ENCODE results near the gene TIAM2.

TIAM2 gene

DNA sequence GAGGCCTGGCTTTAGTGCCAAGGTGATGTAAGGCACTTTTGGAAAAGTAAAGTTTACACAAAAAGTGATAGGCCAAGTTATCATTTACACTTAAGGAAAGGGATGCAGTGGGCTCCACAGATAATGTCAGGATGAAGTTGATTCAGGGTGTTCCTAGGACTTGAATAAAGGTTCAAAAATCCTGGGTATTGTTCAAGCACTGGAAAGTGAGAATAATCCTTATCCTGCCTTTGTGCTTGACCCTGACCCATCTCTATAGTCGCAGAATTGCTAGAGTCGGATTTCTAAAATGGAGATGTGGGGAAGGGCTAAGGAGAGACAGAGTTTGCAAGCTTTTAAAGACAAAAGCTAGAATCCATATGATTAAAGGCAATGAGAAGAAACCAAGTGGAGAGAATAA lies 115.6 kb downstream of the TIAM2 start:
- no peaks in the 10 kb centered on the region for H4K20me1 ChIP-seq (ENCODE audit: insufficient read depth, low read length)
- no peak overlapping the region for H2AFZ ChIP-seq (ENCODE audit: low read length)
- H3K9me2 ChIP-seq (ENCODE audit: low read depth, low read length), result no peaks in the 10 kb centered on the region
- H3K4me2 ChIP-seq (ENCODE audit: low read length), result no peak overlapping the region
- no peak for TF ChIP-seq EZH2 (IDR thresholded peaks at IDR 0.05; ENCODE audit: borderline replicate concordance, low read length)
- TF ChIP-seq, protein P1, sequence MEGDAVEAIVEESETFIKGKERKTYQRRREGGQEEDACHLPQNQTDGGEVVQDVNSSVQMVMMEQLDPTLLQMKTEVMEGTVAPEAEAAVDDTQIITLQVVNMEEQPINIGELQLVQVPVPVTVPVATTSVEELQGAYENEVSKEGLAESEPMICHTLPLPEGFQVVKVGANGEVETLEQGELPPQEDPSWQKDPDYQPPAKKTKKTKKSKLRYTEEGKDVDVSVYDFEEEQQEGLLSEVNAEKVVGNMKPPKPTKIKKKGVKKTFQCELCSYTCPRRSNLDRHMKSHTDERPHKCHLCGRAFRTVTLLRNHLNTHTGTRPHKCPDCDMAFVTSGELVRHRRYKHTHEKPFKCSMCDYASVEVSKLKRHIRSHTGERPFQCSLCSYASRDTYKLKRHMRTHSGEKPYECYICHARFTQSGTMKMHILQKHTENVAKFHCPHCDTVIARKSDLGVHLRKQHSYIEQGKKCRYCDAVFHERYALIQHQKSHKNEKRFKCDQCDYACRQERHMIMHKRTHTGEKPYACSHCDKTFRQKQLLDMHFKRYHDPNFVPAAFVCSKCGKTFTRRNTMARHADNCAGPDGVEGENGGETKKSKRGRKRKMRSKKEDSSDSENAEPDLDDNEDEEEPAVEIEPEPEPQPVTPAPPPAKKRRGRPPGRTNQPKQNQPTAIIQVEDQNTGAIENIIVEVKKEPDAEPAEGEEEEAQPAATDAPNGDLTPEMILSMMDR (IDR thresholded peaks at IDR 0.05; ENCODE audit: low read length), result no peak
- H3K27me3 ChIP-seq (ENCODE audit: insufficient read depth, low read length), result no peaks in the 10 kb centered on the region; the same call in 1 of the 2 replicates
- no peaks in the 10 kb centered on the region for H3F3A ChIP-seq (ENCODE audit: insufficient read depth, low read length)
- H3K9me3 ChIP-seq (ENCODE audit: low read length), result no peaks in the 10 kb centered on the region
- no peak overlapping the region for H3K4me3 ChIP-seq (ENCODE audit: low read depth, low read length, poor library complexity, severe bottlenecking)
- no peak overlapping the region for H3K27ac ChIP-seq (ENCODE audit: low read depth, low read length, poor library complexity, severe bottlenecking)
- H3K36me3 ChIP-seq (ENCODE audit: insufficient read depth, low read length), result no peaks in the 10 kb centered on the region
- H3K9ac ChIP-seq (ENCODE audit: low read length), result no peak overlapping the region
- no peaks in the 10 kb centered on the region for H3K79me2 ChIP-seq (ENCODE audit: insufficient read depth, low read length)
- H3K4me1 ChIP-seq (ENCODE audit: insufficient read depth, low read length, severe bottlenecking), result no peaks in the 10 kb centered on the region

DNA sequence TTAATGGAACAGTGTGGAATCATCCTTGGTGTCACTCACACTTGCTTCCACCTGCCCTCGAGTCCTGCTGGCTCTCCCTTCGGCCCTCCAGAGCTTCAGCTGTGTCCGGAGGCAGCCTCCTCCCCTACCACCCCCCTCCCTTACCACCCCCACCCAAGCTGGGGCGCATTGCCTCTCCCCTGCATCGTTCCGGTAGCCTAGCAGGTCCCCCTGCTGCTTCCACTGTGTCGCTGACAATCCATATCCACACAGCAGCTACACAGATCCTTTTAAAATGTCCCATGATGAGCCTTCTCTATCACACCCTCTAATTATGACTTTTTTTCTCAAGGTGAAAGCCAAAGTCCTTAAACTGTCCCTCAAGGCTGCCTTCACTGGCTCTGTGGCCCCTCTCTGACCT lies 117.6 kb downstream of the TIAM2 start:
- no peak overlapping the region for H3K4me3 ChIP-seq (ENCODE audit: low read depth, low read length, poor library complexity, severe bottlenecking)
- H2AFZ ChIP-seq (ENCODE audit: low read length), result no peak overlapping the region
- no peaks in the 10 kb centered on the region for H3K9me3 ChIP-seq (ENCODE audit: low read length)
- H3K9ac ChIP-seq (ENCODE audit: low read length), result no peak overlapping the region
- H3K4me2 ChIP-seq (ENCODE audit: low read length), result no peak overlapping the region
- no peak overlapping the region for H3K27ac ChIP-seq (ENCODE audit: low read depth, low read length, poor library complexity, severe bottlenecking)
- no peaks in the 10 kb centered on the region for H3K9me2 ChIP-seq (ENCODE audit: low read depth, low read length)
- TF ChIP-seq, protein P1 (IDR thresholded peaks at IDR 0.05; ENCODE audit: low read length), result no peak
- no peak for TF ChIP-seq EZH2 (IDR thresholded peaks at IDR 0.05; ENCODE audit: borderline replicate concordance, low read length)
- H3K36me3 ChIP-seq (ENCODE audit: insufficient read depth, low read length), result no peaks in the 10 kb centered on the region
- H4K20me1 ChIP-seq (ENCODE audit: insufficient read depth, low read length), result no peaks in the 10 kb centered on the region
- no peaks in the 10 kb centered on the region for H3F3A ChIP-seq (ENCODE audit: insufficient read depth, low read length)
- no peaks in the 10 kb centered on the region for H3K4me1 ChIP-seq (ENCODE audit: insufficient read depth, low read length, severe bottlenecking)
- no peaks in the 10 kb centered on the region for H3K79me2 ChIP-seq (ENCODE audit: insufficient read depth, low read length)
- no peaks in the 10 kb centered on the region; the same call in 1 of the 2 replicates for H3K27me3 ChIP-seq (ENCODE audit: insufficient read depth, low read length)

DNA sequence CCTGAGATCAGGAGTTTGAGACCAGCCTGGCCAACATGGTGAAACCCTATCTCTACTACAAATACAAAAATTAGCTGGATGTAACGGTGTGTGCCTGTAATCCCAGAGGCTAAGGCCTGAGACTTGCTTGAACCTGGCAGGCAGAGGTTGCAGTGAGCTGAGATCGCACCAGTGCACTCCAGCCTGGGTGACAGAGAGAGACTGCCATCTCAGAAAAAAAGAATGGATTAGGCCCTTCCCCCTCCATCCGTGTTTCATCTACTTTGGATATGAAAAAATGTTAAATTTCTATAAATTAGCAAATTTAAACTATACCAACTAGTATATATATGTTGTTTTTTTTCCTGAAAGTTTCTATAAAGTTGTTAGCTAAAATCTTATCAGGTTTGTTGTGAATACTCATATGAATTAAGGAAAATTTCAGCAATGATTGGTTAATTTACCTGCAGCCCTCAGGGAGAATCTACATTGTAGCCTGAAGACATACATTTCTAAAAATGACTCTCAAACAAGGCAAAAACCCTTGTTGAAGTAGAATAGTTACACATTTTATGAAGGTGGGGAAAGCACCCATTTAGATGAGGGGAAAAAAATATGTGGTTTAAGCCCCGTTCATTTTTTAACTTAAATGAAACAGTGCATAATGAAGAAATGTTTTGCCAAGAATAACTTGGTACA lies 120.9 kb downstream of the TIAM2 start:
- no peak overlapping the region for H3K4me3 ChIP-seq (ENCODE audit: low read depth, low read length, poor library complexity, severe bottlenecking)
- no peaks in the 10 kb centered on the region for H3K27me3 ChIP-seq (ENCODE audit: insufficient read depth, low read length)
- H3F3A ChIP-seq (ENCODE audit: insufficient read depth, low read length), result no peaks in the 10 kb centered on the region
- no peaks in the 10 kb centered on the region for H3K36me3 ChIP-seq (ENCODE audit: insufficient read depth, low read length)
- H3K9me3 ChIP-seq (ENCODE audit: low read length), result no peaks in the 10 kb centered on the region
- no peak overlapping the region for H3K4me2 ChIP-seq (ENCODE audit: low read length)
- no peak overlapping the region for H3K9ac ChIP-seq (ENCODE audit: low read length)
- H3K4me1 ChIP-seq (ENCODE audit: insufficient read depth, low read length, severe bottlenecking), result no peaks in the 10 kb centered on the region
- H3K27ac ChIP-seq (ENCODE audit: low read depth, low read length, poor library complexity, severe bottlenecking), result no peak overlapping the region
- H3K79me2 ChIP-seq (ENCODE audit: insufficient read depth, low read length), result no peaks in the 10 kb centered on the region
- H4K20me1 ChIP-seq (ENCODE audit: insufficient read depth, low read length), result no peaks in the 10 kb centered on the region
- TF ChIP-seq, protein P1 (IDR thresholded peaks at IDR 0.05; ENCODE audit: low read length), result no peak
- TF ChIP-seq EZH2 (IDR thresholded peaks at IDR 0.05; ENCODE audit: borderline replicate concordance, low read length), result no peak
- H2AFZ ChIP-seq (ENCODE audit: low read length), result no peak overlapping the region
- no peaks in the 10 kb centered on the region for H3K9me2 ChIP-seq (ENCODE audit: low read depth, low read length)

Measured in OCI-LY1 (cell line).